OCI-M2 (cell line): ENCODE measurements around the gene RBPJL.

Source experiments
- DNase-seq: peaks from one replicate; lab custom pipeline; 2025; ENCODE audit not compliant: unreplicated experiment; lab: John Stamatoyannopoulos, UW

RBPJL gene

GRCh38 chr20:45293041-45294002, 13.3 kb upstream of the RBPJL start:
- peak; percentile 50 for DNase-seq

GRCh38 chr20:45294003-45294368, 12.7 kb upstream of the RBPJL start:
- DNase-seq = no peak

GRCh38 chr20:45294659-45295058, 12.0 kb upstream of the RBPJL start:
- no peak for DNase-seq

- no peak for DNase-seq
Measured at GRCh38 chr20:45297786-45298497, 8.7 kb upstream of the RBPJL start.

GRCh38 chr20:45299786-45300185, 6.9 kb upstream of the RBPJL start:
- DNase-seq = no peak

- no peak for DNase-seq
Measured at GRCh38 chr20:45300961-45301360, 5.7 kb upstream of the RBPJL start.

GRCh38 chr20:45301824-45302271, 4.8 kb upstream of the RBPJL start:
- DNase-seq = no peak

- no peak for DNase-seq
Measured at GRCh38 chr20:45303586-45304463, 2.8 kb upstream of the RBPJL start.

GRCh38 chr20:45304464-45304999, 2.1 kb upstream of the RBPJL start:
- no peak for DNase-seq

- DNase-seq = no peak
Measured at GRCh38 chr20:45305262-45305661, 1.4 kb upstream of the RBPJL start.

- DNase-seq = no peak
Measured at GRCh38 chr20:45307076-45307640, 518 bp downstream of the RBPJL start.

GRCh38 chr20:45308117-45308778, 1.6 kb downstream of the RBPJL start, which contains the start of gene MATN4:
Gene MATN4 (minus strand): TSS chr20:45308299. CDS start chr20:45305582, 2,717 bp downstream.
- no peak for DNase-seq

- no peak for DNase-seq
Measured at GRCh38 chr20:45309075-45309474, 2.4 kb downstream of the RBPJL start.

- DNase-seq = no peak
Measured at GRCh38 chr20:45311589-45312211, 5.1 kb downstream of the RBPJL start.

GRCh38 chr20:45312241-45312640, 5.6 kb downstream of the RBPJL start:
- DNase-seq = no peak

GRCh38 chr20:45313065-45313695, 6.5 kb downstream of the RBPJL start:
- DNase-seq = no peak

- DNase-seq = no peak
Measured at GRCh38 chr20:45313943-45314342, 7.3 kb downstream of the RBPJL start.

- DNase-seq = no peak
Measured at GRCh38 chr20:45315672-45316071, 9.0 kb downstream of the RBPJL start.
